Progenitor cell of endocrine pancreas (in vitro differentiated cells): ENCODE results near the gene SLC35C1. TPM values are rescaled to one million over a fixed set of nuclear protein-coding genes. Genes with fewer than 3 reads are reported as not detected.

ENCODE experiments used
- DNase-seq: peaks from one replicate; pipeline ENCODE4 v3.0.0; 2021; ENCODE audit warnings: low spot score; ENCODE audit not compliant: unreplicated experiment
- H3K27ac Mint-ChIP-seq: 2 replicates; pipeline ENCODE4 v1.8.0; 2021; ENCODE audit warnings: mild to moderate bottlenecking, moderate library complexity, mixed read lengths
- H3K27me3 Mint-ChIP-seq: 2 replicates; pipeline ENCODE4 v1.8.0; 2021; ENCODE audit warnings: mixed read lengths
- H3K36me3 Mint-ChIP-seq: 2 replicates; pipeline ENCODE4 v1.8.0; 2022; ENCODE audit warnings: mixed read lengths; ENCODE audit not compliant: insufficient read depth
- H3K4me1 Mint-ChIP-seq: 2 replicates; pipeline ENCODE4 v1.8.0; 2021; ENCODE audit warnings: low read depth, mixed read lengths
- H3K4me3 Mint-ChIP-seq: 2 replicates; pipeline ENCODE4 v1.8.0; 2021; ENCODE audit warnings: low read depth, mild to moderate bottlenecking, moderate library complexity, mixed read lengths
- H3K9me3 Mint-ChIP-seq: 2 replicates; pipeline ENCODE4 v1.8.0; 2021; ENCODE audit warnings: low read depth, mixed read lengths
- CTCF ChIP-seq: fragments of 200-600 bp; sonication (generic); IDR thresholded peaks from one replicate; pipeline ENCODE4 v1.5.0; 2021; ENCODE audit warnings: antibody characterized with exemption, mild to moderate bottlenecking; ENCODE audit not compliant: unreplicated experiment
- total RNA-seq: library from RNA; stranded (reverse); gene quantifications from 2 replicates; pipeline ENCODE4 v1.2.1, GENCODE V29; 2021

Gene SLC35C1
- total RNA-seq, 1 donor from 2014 or later: 14.0 TPM

GRCh38 chr11:45803971-45804760 lies 783 bp upstream of the SLC35C1 start:
- H3K27ac Mint-ChIP-seq: peak overlapping the region; percentile 85
- peaks cover 3% of the 10 kb centered on the region for H3K36me3 Mint-ChIP-seq

GRCh38 chr11:45805305-45806071 lies 539 bp downstream of the SLC35C1 start:
- TF ChIP-seq CTCF: no peak
- no peak for DNase-seq
- H3K4me3 Mint-ChIP-seq: peak overlapping the region; percentile 90
- peaks cover 5% of the 10 kb centered on the region for H3K36me3 Mint-ChIP-seq
- H3K9me3 Mint-ChIP-seq: no peaks in the 10 kb centered on the region
- H3K27me3 Mint-ChIP-seq: peaks cover 25% of the 10 kb centered on the region
- H3K4me1 Mint-ChIP-seq: peaks cover 13% of the 10 kb centered on the region
- H3K27ac Mint-ChIP-seq: peak overlapping the region; percentile 98

More at GRCh38 chr11:45803971-45804760, 783 bp upstream of the SLC35C1 start:
- peak; percentile 45 for DNase-seq
- peaks cover 25% of the 10 kb centered on the region for H3K27me3 Mint-ChIP-seq
- no peak for TF ChIP-seq CTCF
- H3K4me1 Mint-ChIP-seq: peaks cover 13% of the 10 kb centered on the region
- H3K4me3 Mint-ChIP-seq: peak overlapping the region; percentile 90
- H3K9me3 Mint-ChIP-seq: no peaks in the 10 kb centered on the region

- Mint-ChIP-seq H3K4me1 (peaks cover 13% of the 10 kb centered on the region), H3K4me3 (peak overlapping the region; percentile 90), H3K27ac (peak overlapping the region; percentile 79), H3K9me3 (no peaks in the 10 kb centered on the region), H3K36me3 (peaks cover 5% of the 10 kb centered on the region), H3K27me3 (peaks cover 20% of the 10 kb centered on the region)
- DNase-seq: no peak
- no peak for TF ChIP-seq CTCF
Measured at GRCh38 chr11:45806072-45806933, 1.4 kb downstream of the SLC35C1 start.

GRCh38 chr11:45806937-45807791 lies 2.2 kb downstream of the SLC35C1 start:
- no peaks in the 10 kb centered on the region for H3K9me3 Mint-ChIP-seq
- no peak overlapping the region for H3K27ac Mint-ChIP-seq
- peak overlapping the region; percentile 90 for H3K4me3 Mint-ChIP-seq

More at GRCh38 chr11:45806937-45807791, 2.2 kb downstream of the SLC35C1 start:
- TF ChIP-seq CTCF: no peak
- Mint-ChIP-seq H3K36me3 (peaks cover 5% of the 10 kb centered on the region), H3K4me1 (peaks cover 13% of the 10 kb centered on the region), H3K27me3 (peaks cover 14% of the 10 kb centered on the region)
- no peak for DNase-seq
